Karpas-422 (cell line): Measurements from ENCODE around the gene NDUFS4. TPM values are rescaled to one million over a fixed set of nuclear protein-coding genes. Genes with fewer than 3 reads are reported as not detected.
A peak's percentile ranks its signal among the peaks of the same experiment; 100 is the strongest.
"Not testable (repeated sequence)": the region's sequence is repeated elsewhere in the genome, so short reads cannot be mapped to it uniquely, and the experiment has no call there.

Source experiments
- DNase-seq: peaks from one replicate; pipeline ENCODE4 v3.0.0-alpha.2; 2015
- H2AFZ ChIP-seq: fragments of 200-600 bp; sonication (generic); 2 replicates; pipeline ENCODE4 v1.6.1; 2014; ENCODE audit warnings: antibody characterized with exemption, low read length, mixed read lengths
- H3K27ac ChIP-seq: fragments of 200-600 bp; sonication (generic); 2 replicates; pipeline ENCODE4 v1.5.1; 2014; ENCODE audit warnings: mild to moderate bottlenecking, low read length, moderate library complexity
- H3K27me3 ChIP-seq: fragments of 200-600 bp; sonication (generic); 2 replicates; pipeline ENCODE4 v1.6.1; 2014; ENCODE audit warnings: low read length, mixed read lengths
- H3K36me3 ChIP-seq: fragments of 200-600 bp; sonication (generic); 2 replicates; pipeline ENCODE4 v1.6.1; 2014; ENCODE audit warnings: low read length, mixed read lengths; ENCODE audit not compliant: insufficient read depth
- H3K4me1 ChIP-seq: fragments of 200-600 bp; sonication (generic); 2 replicates; pipeline ENCODE4 v1.6.1; 2014; ENCODE audit warnings: mild to moderate bottlenecking, low read length, mixed read lengths
- H3K4me2 ChIP-seq: fragments of 200-600 bp; sonication (generic); 2 replicates; pipeline ENCODE4 v1.6.1; 2014; ENCODE audit warnings: low read length, low read depth, mild to moderate bottlenecking; ENCODE audit not compliant: poor library complexity, severe bottlenecking
- H3K4me3 ChIP-seq: fragments of 200-600 bp; sonication (generic); 2 replicates; pipeline ENCODE4 v1.5.1; 2014; ENCODE audit warnings: mild to moderate bottlenecking, antibody characterized with exemption, low read length, mixed read lengths
- H3K79me2 ChIP-seq: fragments of 200-600 bp; sonication (generic); 2 replicates; pipeline ENCODE4 v1.6.1; 2014; ENCODE audit warnings: mild to moderate bottlenecking, low read length, mixed read lengths
- H3K9ac ChIP-seq: fragments of 200-600 bp; sonication (generic); 2 replicates; pipeline ENCODE4 v1.6.0; 2014; ENCODE audit warnings: low read length
- H3K9me2 ChIP-seq: fragments of 200-600 bp; sonication (generic), shearing (Covaris generic); replicated peaks from 2 replicates; pipeline ENCODE4 v1.6.0; 2014; ENCODE audit warnings: mild to moderate bottlenecking, low read length, moderate library complexity; ENCODE audit not compliant: insufficient read depth
- H3K9me3 ChIP-seq: fragments of 300-700, 200-600 bp; sonication (generic); 2 replicates; pipeline ENCODE4 v1.6.1; 2014; ENCODE audit warnings: low read length, mixed read lengths
- H4K20me1 ChIP-seq: fragments of 200-600 bp; sonication (generic); 2 replicates; pipeline ENCODE4 v1.6.1; 2014; ENCODE audit warnings: mild to moderate bottlenecking, antibody characterized with exemption, low read length, low read depth; ENCODE audit not compliant: insufficient read depth
- total RNA-seq: library from RNA; depleted of rRNA; stranded (reverse); fragments of >200 nt; shearing (Covaris generic); gene quantifications from 2 replicates; pipeline ENCODE4 v1.2.3, GENCODE V29; 2014; ENCODE audit warnings: low replicate concordance

NDUFS4 gene
- total RNA-seq, 1 experiment from 2014 or later: 70.9 TPM

GRCh38 chr5:53616939-53617549 lies 56.6 kb downstream of the NDUFS4 start:
- Histone ChIP-seq H2AFZ (no peak overlapping the region), H4K20me1 (no peaks in the 10 kb centered on the region), H3K36me3 (no peaks in the 10 kb centered on the region), H3K9me3 (no peaks in the 10 kb centered on the region), H3K9me2 (no peaks in the 10 kb centered on the region), H3K4me1 (peaks cover 12% of the 10 kb centered on the region), H3K4me2 (no peak overlapping the region), H3K27me3 (no peaks in the 10 kb centered on the region), H3K79me2 (peaks cover 59% of the 10 kb centered on the region), H3K9ac (no peak overlapping the region), H3K4me3 (no peak overlapping the region), H3K27ac (no peak overlapping the region)
- DNase-seq: peak; percentile 49

GRCh38 chr5:53631251-53631650 lies 70.8 kb downstream of the NDUFS4 start:
- Histone ChIP-seq H3K9ac (no peak overlapping the region), H3K79me2 (peaks cover 58% of the 10 kb centered on the region), H3K4me1 (no peaks in the 10 kb centered on the region), H3K27ac (no peak overlapping the region), H2AFZ (no peak overlapping the region), H3K9me3 (no peaks in the 10 kb centered on the region), H3K9me2 (no peaks in the 10 kb centered on the region), H3K27me3 (no peaks in the 10 kb centered on the region), H4K20me1 (no peaks in the 10 kb centered on the region), H3K36me3 (no peaks in the 10 kb centered on the region), H3K4me2 (no peak overlapping the region), H3K4me3 (no peak overlapping the region)
- DNase-seq: no peak

DNA sequence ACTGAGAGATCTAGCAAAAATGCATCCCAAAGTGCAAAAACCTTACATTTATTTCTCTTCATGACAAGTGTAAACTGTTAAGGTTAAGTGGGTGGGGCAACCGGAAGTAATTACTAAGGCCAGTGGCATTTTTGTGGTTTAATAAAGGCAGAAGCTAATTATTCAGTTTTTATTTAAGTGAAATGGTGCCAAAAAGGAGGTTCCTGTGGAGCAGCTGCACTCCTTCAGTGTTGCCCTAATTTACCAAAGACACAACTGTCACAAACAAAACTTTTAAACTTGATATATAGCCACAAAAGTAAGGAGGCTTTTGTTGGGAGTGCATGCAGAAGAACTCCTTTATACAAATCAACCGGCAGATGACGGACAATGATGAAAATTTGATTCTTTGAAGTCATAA lies 81.6 kb downstream of the NDUFS4 start:
- peak; percentile 36 for DNase-seq
- Histone ChIP-seq H4K20me1 (no peaks in the 10 kb centered on the region), H3K27ac (no peak overlapping the region), H2AFZ (no peak overlapping the region), H3K27me3 (no peaks in the 10 kb centered on the region), H3K4me2 (no peak overlapping the region), H3K4me1 (peaks cover 26% of the 10 kb centered on the region), H3K79me2 (peaks cover 20% of the 10 kb centered on the region), H3K9me3 (no peaks in the 10 kb centered on the region), H3K9me2 (no peaks in the 10 kb centered on the region), H3K9ac (no peak overlapping the region), H3K36me3 (no peaks in the 10 kb centered on the region), H3K4me3 (no peak overlapping the region)

GRCh38 chr5:53643445-53643844 lies 83.0 kb downstream of the NDUFS4 start:
- no peaks in the 10 kb centered on the region for H3K9me2 ChIP-seq
- DNase-seq: peak; percentile 26
- H2AFZ ChIP-seq: no peak overlapping the region
- no peak overlapping the region for H3K27ac ChIP-seq
- H3K9me3 ChIP-seq: no peaks in the 10 kb centered on the region
- H3K9ac ChIP-seq: no peak overlapping the region
- H3K27me3 ChIP-seq: no peaks in the 10 kb centered on the region
- no peak overlapping the region for H3K4me2 ChIP-seq
- peaks cover 26% of the 10 kb centered on the region for H3K79me2 ChIP-seq
- no peaks in the 10 kb centered on the region for H4K20me1 ChIP-seq
- H3K36me3 ChIP-seq: peaks cover 5% of the 10 kb centered on the region; the same call in 1 of the 2 replicates
- no peak overlapping the region for H3K4me3 ChIP-seq
- H3K4me1 ChIP-seq: peaks cover 21% of the 10 kb centered on the region

DNA sequence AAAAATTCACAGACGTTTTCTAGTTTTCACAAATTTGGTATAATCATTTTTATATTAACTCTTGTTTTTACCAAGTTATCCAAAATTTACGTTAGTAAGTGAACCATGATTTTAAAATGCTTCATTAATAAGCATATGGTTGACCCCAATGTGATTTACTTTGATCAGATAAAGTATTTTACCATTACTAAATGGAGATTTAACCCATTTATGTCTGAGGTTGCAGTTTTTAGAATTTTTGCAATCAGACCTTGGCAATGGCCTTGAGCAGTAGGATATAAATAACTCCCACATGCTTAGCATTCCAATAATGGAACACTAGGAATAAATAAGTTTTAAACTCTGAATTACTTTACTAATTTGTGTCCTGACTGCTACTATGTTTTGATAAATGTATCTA lies 84.6 kb downstream of the NDUFS4 start:
- Histone ChIP-seq H2AFZ (no peak overlapping the region), H3K9me2 (no peaks in the 10 kb centered on the region), H3K4me3 (no peak overlapping the region), H3K4me2 (no peak overlapping the region), H3K79me2 (peaks cover 40% of the 10 kb centered on the region), H3K27ac (no peak overlapping the region), H3K36me3 (peaks cover 16% of the 10 kb centered on the region), H3K27me3 (no peaks in the 10 kb centered on the region), H3K9ac (no peak overlapping the region), H3K9me3 (no peaks in the 10 kb centered on the region; the same call in 1 of the 2 replicates), H4K20me1 (no peaks in the 10 kb centered on the region), H3K4me1 (peaks cover 17% of the 10 kb centered on the region)
- DNase-seq: no peak

- H3K36me3 ChIP-seq: peaks cover 16% of the 10 kb centered on the region
- DNase-seq: no peak
- no peaks in the 10 kb centered on the region for H3K9me2 ChIP-seq
- no peaks in the 10 kb centered on the region for H3K27me3 ChIP-seq
- no peak overlapping the region for H3K4me2 ChIP-seq
- peaks cover 8% of the 10 kb centered on the region for H3K4me1 ChIP-seq
- no peak overlapping the region for H3K9ac ChIP-seq
- H3K27ac ChIP-seq: no peak overlapping the region
- H4K20me1 ChIP-seq: no peaks in the 10 kb centered on the region
- H3K9me3 ChIP-seq: no peaks in the 10 kb centered on the region; the same call in 1 of the 2 replicates
- peaks cover 53% of the 10 kb centered on the region for H3K79me2 ChIP-seq
- H2AFZ ChIP-seq: no peak overlapping the region
- H3K4me3 ChIP-seq: no peak overlapping the region
These were observed 88.9 kb downstream of the NDUFS4 start for GRCh38 chr5:53649352-53649751.

- not testable (repeated sequence) for H4K20me1 ChIP-seq, H3K79me2 ChIP-seq, DNase-seq, H2AFZ ChIP-seq, H3K4me2 ChIP-seq, H3K9me3 ChIP-seq, H3K27ac ChIP-seq, H3K4me1 ChIP-seq, H3K27me3 ChIP-seq, H3K9me2 ChIP-seq, H3K36me3 ChIP-seq, H3K9ac ChIP-seq, H3K4me3 ChIP-seq
These were observed 100.1 kb downstream of the NDUFS4 start for GRCh38 chr5:53660573-53660972.

GRCh38 chr5:53665313-53665712 lies 104.9 kb downstream of the NDUFS4 start:
- H3K9me3 ChIP-seq, H3K9ac ChIP-seq: not testable (repeated sequence)

More at GRCh38 chr5:53665313-53665712, 104.9 kb downstream of the NDUFS4 start:
- H3K4me3 ChIP-seq, H3K9me2 ChIP-seq, DNase-seq, H3K4me2 ChIP-seq, H2AFZ ChIP-seq, H3K36me3 ChIP-seq, H4K20me1 ChIP-seq, H3K4me1 ChIP-seq, H3K27me3 ChIP-seq, H3K27ac ChIP-seq, H3K79me2 ChIP-seq: not testable (repeated sequence)
